BE2C (cell line): ENCODE data around the gene PITPNC1.

ENCODE experiments used
- DNase-seq: peaks from one replicate; pipeline ENCODE4 v3.0.0-alpha.2; 2020
- H3K27me3 ChIP-seq: fragments of 250-450 bp; sonication (Bioruptor Pico); 2 replicates; pipeline ENCODE4 v1.5.1; 2020; ENCODE audit warnings: mild to moderate bottlenecking
- H3K36me3 ChIP-seq: fragments of 250-450 bp; sonication (Bioruptor Pico); 2 replicates; pipeline ENCODE4 v1.5.1; 2020; ENCODE audit warnings: mild to moderate bottlenecking
- H3K4me1 ChIP-seq: fragments of 250-450 bp; sonication (Bioruptor Pico); 2 replicates; pipeline ENCODE4 v1.5.1; 2020
- H3K4me3 ChIP-seq: 2 replicates; pipeline ENCODE4 v1.5.1; 2011; ENCODE audit warnings: low read depth, low read length
- H3K9me3 ChIP-seq: fragments of 250-450 bp; sonication (Bioruptor Pico); 2 replicates; pipeline ENCODE4 v1.5.1; 2020
- TF ChIP-seq, protein P1 (sequence below): IDR thresholded peaks from 2 replicates; pipeline ENCODE4 v1.5.1; 2012; ENCODE audit warnings: mild to moderate bottlenecking, low read depth, low read length

PITPNC1 gene

DNA sequence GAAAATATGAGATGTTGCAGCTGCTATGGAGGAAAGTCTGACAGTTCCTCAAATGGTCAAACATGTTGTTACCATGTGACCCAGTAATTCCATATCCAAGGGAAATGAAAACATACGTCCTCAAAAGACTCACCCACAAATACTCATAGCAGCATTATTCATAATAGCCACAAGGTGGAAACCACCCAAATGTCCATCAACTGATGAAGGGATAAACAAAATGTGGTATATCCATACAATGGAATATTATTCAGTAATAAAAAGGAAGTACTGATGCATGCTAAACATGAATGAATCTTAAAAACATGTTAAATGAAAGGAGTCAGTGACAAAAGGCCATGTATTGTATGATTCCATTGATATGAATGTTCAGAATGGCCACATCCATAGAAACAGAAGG, 140.2 kb downstream of the PITPNC1 start:
- H3K4me1 ChIP-seq, result peaks cover 6% of the 10 kb centered on the region
- no peak for DNase-seq
- H3K27me3 ChIP-seq, result no peaks in the 10 kb centered on the region
- H3K9me3 ChIP-seq, result no peaks in the 10 kb centered on the region
- no peaks in the 10 kb centered on the region for H3K36me3 ChIP-seq
- H3K4me3 ChIP-seq, result no peak overlapping the region
- TF ChIP-seq, protein P1, sequence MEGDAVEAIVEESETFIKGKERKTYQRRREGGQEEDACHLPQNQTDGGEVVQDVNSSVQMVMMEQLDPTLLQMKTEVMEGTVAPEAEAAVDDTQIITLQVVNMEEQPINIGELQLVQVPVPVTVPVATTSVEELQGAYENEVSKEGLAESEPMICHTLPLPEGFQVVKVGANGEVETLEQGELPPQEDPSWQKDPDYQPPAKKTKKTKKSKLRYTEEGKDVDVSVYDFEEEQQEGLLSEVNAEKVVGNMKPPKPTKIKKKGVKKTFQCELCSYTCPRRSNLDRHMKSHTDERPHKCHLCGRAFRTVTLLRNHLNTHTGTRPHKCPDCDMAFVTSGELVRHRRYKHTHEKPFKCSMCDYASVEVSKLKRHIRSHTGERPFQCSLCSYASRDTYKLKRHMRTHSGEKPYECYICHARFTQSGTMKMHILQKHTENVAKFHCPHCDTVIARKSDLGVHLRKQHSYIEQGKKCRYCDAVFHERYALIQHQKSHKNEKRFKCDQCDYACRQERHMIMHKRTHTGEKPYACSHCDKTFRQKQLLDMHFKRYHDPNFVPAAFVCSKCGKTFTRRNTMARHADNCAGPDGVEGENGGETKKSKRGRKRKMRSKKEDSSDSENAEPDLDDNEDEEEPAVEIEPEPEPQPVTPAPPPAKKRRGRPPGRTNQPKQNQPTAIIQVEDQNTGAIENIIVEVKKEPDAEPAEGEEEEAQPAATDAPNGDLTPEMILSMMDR, result no peak

DNA sequence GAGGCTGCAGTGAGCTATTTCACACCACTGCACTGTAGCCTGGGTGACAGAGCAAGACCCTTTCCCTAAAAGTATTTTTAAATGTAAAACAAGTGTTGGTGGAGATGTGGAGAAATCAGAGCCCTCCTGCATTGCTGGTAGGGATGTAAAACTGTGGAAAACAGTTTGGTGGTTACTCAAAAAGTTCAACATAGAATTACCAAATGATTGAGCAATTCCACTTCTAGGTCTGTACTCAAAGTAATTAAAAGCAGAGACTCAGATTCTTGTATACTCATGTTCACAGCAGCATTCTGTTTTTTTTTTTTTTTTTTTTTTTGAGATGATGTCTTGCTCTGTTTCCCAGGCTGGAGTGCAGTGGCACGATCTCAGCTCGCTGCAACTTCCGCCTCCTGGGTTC, 141.8 kb downstream of the PITPNC1 start:
- DNase-seq, result no peak
- peaks cover 6% of the 10 kb centered on the region for H3K4me1 ChIP-seq
- H3K9me3 ChIP-seq, result no peaks in the 10 kb centered on the region
- H3K4me3 ChIP-seq, result no peak overlapping the region
- no peaks in the 10 kb centered on the region for H3K36me3 ChIP-seq
- H3K27me3 ChIP-seq, result no peaks in the 10 kb centered on the region
- TF ChIP-seq, protein P1, result no peak

DNA sequence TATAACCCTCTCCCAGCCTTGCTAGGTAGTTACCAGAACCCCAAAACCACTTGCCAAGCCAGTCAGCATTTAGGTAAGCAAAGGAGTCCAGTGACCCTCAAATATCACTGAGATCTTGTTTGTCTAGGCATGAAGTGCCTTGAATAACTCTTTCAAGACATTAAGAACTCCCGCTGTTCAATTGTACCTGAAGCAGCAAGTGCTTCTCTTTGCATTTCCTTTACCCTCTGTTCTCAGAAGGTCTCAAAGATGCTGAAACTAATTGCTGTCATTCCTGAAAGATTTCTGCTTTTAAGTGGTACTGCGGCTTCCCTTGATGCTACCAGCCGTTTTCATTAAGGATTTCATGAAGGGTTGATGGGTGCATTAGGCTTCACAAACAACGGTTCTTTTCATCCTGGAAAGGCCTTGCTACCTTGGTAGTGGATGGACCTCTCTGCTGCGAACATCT, 142.7 kb downstream of the PITPNC1 start:
- TF ChIP-seq, protein P1, result no peak
- no peaks in the 10 kb centered on the region for H3K27me3 ChIP-seq
- no peak overlapping the region for H3K4me3 ChIP-seq
- peaks cover 5% of the 10 kb centered on the region for H3K4me1 ChIP-seq
- H3K9me3 ChIP-seq, result no peaks in the 10 kb centered on the region
- H3K36me3 ChIP-seq, result no peaks in the 10 kb centered on the region
- no peak for DNase-seq

DNA sequence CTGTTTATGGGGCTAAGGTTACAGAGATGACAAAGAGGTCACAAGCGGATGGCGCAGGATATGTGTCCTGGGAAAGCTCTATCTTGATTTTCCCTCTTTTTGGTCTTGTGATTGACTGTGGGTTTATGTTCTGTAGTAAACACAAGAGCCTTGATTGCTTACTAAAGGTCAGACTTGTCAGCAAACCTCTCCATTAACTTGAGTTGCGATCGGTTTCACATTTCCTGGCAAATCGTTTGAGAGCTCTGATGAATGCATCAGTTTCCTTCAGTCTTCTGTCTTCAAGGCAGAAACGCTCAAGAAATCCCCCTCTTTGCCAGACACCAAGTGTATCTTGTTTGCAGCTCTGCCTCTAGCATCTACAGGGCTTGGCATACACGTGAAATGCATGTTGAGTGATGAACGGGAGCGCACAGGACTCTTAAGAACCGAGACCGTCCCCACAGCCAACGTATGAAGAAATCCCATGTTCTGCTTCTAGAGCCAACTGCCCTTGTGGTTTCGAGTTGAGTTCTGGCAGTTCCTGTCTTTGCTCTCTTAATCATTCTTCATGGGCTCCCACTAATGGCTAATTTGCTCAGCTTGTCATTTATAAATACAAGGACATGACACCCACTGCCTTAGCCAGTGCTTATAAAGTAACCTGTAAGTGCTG, 143.3 kb downstream of the PITPNC1 start:
- no peak for DNase-seq
- Histone ChIP-seq H3K36me3 (no peaks in the 10 kb centered on the region), H3K27me3 (no peaks in the 10 kb centered on the region), H3K4me1 (no peaks in the 10 kb centered on the region; the same call in 1 of the 2 replicates), H3K9me3 (no peaks in the 10 kb centered on the region), H3K4me3 (no peak overlapping the region)
- TF ChIP-seq, protein P1, result no peak

DNA sequence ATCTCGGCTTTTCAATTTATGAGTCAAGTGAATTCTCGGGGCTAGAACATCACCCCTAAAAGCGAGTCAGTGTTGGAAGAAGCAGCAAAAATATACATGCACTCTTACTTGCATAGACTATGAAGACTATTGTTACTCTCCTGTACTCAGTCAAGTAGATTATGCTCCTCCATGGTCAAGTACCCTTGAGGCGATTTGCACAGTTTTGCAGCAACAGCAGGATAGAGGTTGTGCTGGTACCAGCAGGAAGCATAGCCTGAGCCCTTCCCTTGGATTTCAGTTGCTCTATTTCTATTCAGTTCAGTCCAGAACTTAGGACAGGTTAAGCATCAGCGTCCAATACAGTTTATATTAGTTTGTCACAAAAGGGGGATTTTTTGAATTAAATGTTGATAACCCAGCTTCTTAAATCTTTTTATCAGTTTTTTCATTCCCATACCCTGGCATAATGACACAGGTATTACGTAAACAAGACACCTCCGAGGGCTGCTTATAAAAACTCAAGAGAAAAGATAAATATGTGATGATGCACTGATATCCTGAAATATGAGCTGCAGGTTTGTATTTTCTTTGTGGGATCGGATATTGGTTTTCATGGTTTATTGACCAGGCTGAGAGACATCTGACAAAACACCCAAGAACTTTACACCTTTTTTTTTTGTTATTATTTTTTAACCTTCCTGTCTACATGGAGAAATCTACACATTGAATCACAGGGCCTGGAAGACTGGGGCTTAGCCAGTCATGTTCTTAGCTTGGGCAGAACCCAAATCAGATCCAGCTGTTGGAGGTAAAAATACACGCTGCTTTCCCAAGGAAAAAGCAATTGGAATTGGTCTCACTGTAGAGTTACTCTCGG, 144.1 kb downstream of the PITPNC1 start:
- TF ChIP-seq, protein P1, result no peak
- H3K4me1 ChIP-seq, result no peaks in the 10 kb centered on the region
- DNase-seq, result no peak
- H3K27me3 ChIP-seq, result no peaks in the 10 kb centered on the region
- no peak overlapping the region for H3K4me3 ChIP-seq
- H3K9me3 ChIP-seq, result no peaks in the 10 kb centered on the region
- H3K36me3 ChIP-seq, result no peaks in the 10 kb centered on the region

DNA sequence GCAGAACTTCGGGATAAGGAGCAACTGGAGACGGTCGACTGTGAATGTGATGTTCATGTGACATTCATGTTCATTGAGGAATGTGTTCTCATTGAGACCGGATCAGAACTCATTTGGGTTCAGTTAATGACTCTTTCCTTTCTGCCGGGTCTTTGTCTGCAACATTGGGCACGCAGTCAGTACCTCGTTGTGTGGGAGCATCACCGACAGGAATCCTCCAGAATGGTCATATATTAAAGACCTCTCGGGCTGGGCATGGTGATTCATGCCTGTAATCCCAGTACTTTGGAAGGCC, 144.6 kb downstream of the PITPNC1 start:
- Histone ChIP-seq H3K4me1 (no peaks in the 10 kb centered on the region), H3K4me3 (no peak overlapping the region), H3K27me3 (no peaks in the 10 kb centered on the region), H3K36me3 (no peaks in the 10 kb centered on the region), H3K9me3 (no peaks in the 10 kb centered on the region)
- TF ChIP-seq, protein P1, result no peak
- DNase-seq, result no peak
